ENCODE measurements around the gene ARHGEF38.

Gene ARHGEF38

GRCh38 chr4:105558277-105558676 is 5.9 kb downstream of the ARHGEF38 start:
- no peak for DNase-seq (ENCODE audit: low spot score)
- no peak for TF ChIP-seq CTCF (IDR thresholded peaks at IDR 0.05; ENCODE audit: extremely low read depth, missing control alignments)

- no peak for DNase-seq (ENCODE audit: low spot score)
- no peak for TF ChIP-seq CTCF (IDR thresholded peaks at IDR 0.05; ENCODE audit: extremely low read depth, missing control alignments)
Measured at GRCh38 chr4:105560421-105560848, 8.0 kb downstream of the ARHGEF38 start.

GRCh38 chr4:105563352-105563751 is 10.9 kb downstream of the ARHGEF38 start:
- DNase-seq (ENCODE audit: low spot score) = no peak

GRCh38 chr4:105568584-105568983 is 16.2 kb downstream of the ARHGEF38 start:
- DNase-seq (ENCODE audit: low spot score) = no peak
- TF ChIP-seq CTCF (IDR thresholded peaks at IDR 0.05; ENCODE audit: extremely low read depth, missing control alignments) = no peak

More at GRCh38 chr4:105563352-105563751, 10.9 kb downstream of the ARHGEF38 start:
- no peak for TF ChIP-seq CTCF (IDR thresholded peaks at IDR 0.05; ENCODE audit: extremely low read depth, missing control alignments)

GRCh38 chr4:105569057-105569865 is 16.8 kb downstream of the ARHGEF38 start:
- TF ChIP-seq CTCF (IDR thresholded peaks at IDR 0.05; ENCODE audit: extremely low read depth, missing control alignments) = no peak
- no peak for DNase-seq (ENCODE audit: low spot score)

- TF ChIP-seq CTCF (IDR thresholded peaks at IDR 0.05; ENCODE audit: extremely low read depth, missing control alignments) = no peak
- no peak for DNase-seq (ENCODE audit: low spot score)
Measured at GRCh38 chr4:105569866-105570236, 17.4 kb downstream of the ARHGEF38 start.

- no peak for TF ChIP-seq CTCF (IDR thresholded peaks at IDR 0.05; ENCODE audit: extremely low read depth, missing control alignments)
- no peak for DNase-seq (ENCODE audit: low spot score)
Measured at GRCh38 chr4:105572296-105572695, 19.9 kb downstream of the ARHGEF38 start.
